GM18520 (cell line): Measurements from ENCODE around the gene NDUFB10.
"Not testable (repeated sequence)": the region's sequence is repeated elsewhere in the genome, so short reads cannot be mapped to it uniquely, and the experiment has no call there.

Source experiments
- ATAC-seq: cut with Tn5 transposase; IDR thresholded peaks from one replicate; pipeline ENCODE4 v1.9.1; 2021; ENCODE audit not compliant: unreplicated experiment

Gene NDUFB10

DNA sequence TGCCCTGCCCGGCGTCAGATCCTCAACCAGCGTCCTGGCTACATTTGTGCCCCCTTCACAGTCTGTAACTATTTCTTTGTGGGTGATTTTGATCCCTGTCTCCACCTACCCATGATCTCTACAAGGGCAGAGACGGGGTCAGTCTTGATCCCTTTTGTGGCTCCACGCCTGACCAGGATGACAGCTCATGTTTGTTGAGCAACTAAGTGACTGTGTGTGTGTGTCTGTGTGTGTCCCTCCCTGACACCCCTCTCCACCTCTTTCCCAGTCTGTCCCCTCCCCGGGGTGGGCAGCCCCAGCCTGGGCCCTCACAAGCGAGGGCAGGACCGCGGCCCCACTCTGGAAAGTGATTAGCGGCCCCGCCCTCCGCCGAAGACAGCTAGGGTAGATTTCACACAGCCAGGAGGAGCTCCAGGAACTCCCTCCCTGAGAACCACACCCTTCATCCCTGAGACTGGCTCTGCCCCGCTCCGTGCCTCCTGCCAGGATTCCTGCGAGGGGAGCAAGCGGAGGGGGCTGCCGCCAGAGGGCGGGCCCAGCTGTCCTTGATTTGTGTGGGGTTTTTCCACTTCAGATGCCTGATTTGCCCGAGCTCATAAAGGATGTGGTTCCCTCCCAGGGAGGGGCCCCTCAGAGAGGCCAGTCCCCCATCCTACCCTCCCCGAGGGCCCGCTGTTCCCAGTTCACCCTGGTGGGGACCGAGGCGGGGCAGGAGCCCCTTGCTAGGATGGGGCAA is 35.9 kb upstream of the NDUFB10 start:
- no peak for ATAC-seq

DNA sequence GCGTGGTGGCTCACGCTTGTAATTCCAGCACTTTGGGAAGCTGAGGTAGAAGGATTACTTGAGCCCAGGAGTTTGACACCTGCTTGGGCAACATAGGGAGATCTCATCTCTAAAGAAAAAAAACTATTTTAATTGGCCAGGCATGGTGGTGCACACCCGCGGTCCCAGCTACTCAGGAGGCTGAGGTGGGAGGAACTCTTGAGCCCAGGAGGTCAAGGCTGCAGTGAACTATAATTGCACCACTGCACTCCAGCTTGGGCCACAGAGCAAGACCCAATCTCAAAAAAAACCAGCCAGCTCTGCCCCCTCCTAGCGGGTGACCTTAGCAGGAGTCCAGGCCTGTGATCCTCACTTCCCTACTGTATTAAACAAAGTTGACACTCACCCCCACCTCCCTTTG is 35.2 kb upstream of the NDUFB10 start:
- no peak for ATAC-seq

DNA sequence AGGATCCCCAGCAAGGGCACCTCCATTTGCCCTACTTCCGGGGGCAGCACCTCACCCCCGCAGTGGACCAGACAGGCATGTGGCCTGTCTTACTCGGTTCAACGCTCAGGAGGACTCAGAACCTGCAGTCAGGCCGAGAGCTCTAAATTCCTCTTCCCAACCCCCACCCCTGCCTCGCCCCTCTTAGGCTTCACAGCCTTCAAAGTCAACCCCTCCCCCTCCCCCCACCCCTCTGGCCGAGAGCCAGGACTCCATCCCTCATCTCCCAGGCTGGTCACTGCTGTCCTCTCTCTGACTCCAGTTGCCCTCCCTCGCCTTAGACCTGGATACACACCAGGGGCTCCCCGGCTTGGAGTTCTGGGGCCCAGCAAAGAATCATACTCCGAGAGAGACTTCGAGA is 33.1 kb upstream of the NDUFB10 start:
- ATAC-seq = no peak

DNA sequence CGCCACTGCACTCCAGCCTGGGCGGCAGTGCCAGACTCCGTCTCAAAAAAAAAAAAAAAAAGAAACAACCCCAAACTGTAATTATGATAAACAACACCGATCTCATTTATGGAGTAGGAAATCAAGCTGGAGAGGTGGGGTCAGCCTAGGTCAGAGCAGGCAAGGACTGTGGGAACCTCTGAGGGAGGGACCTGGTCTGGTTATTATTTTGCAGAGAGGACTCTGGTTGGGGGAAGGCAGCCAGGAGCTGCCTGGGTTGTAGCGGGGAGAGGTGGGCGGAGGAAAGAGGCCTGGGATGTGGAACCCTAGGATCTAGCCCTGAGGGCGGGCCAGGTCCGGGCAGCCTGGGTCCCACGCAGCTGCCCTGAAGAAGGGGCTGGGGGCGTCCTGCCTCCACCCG is 30.2 kb upstream of the NDUFB10 start:
- ATAC-seq = no peak

DNA sequence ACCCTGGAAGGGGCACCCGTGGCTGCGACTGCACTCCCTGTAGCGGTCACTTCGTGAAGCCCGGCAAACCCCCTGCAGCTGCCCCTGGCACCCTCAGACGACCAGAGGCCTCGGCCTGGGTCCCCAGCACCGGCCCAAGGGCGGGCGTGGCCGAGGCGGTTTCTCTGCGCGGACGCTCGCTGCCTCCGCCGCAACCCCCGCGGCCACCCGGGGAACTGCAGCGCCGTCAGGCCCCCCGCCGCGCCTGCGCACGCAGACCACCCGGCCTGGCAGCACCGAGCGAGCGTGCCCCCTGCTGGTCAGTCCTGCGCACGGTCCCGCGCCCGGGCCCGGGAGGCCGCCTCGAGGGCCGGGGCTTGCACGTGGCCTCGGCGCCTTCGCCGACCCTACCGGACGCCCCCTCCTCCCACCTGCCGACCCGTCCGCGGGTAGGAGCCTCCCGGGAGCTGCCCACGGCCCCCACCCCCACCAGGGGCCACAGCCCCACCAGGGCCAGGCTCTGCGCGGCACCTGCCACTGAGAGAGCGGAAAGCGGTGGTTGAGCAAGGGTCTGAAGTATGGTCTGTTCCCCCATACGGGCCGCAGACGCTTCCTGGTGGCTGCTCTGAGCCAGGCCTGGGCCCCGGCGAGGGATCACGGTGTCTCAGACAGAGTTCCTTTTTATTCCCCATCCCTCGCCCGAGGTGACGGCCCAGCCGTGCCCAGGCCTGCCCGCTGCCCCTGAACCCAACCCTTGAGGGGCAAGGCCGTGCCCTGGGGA is 29.6 kb upstream of the NDUFB10 start:
- peak; percentile 72 for ATAC-seq

DNA sequence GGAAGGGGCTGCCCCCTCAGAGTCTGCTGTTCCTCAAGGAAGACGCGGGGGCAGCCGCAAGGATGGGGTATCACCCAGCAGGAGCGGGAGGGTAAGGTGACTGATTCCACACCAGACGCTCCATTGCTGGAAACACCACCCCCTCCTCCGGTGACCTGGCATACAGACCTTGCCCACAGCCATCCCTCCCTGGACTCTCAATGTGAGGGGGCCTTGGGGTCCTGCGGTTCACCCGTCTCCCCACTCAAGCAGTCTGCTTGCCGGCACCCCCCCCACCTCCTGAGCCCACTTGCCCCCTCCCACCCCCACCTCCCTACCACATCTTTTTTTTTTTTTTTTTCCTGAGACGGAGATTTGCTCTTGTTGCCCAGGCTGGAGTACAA is 29.0 kb upstream of the NDUFB10 start:
- no peak for ATAC-seq

DNA sequence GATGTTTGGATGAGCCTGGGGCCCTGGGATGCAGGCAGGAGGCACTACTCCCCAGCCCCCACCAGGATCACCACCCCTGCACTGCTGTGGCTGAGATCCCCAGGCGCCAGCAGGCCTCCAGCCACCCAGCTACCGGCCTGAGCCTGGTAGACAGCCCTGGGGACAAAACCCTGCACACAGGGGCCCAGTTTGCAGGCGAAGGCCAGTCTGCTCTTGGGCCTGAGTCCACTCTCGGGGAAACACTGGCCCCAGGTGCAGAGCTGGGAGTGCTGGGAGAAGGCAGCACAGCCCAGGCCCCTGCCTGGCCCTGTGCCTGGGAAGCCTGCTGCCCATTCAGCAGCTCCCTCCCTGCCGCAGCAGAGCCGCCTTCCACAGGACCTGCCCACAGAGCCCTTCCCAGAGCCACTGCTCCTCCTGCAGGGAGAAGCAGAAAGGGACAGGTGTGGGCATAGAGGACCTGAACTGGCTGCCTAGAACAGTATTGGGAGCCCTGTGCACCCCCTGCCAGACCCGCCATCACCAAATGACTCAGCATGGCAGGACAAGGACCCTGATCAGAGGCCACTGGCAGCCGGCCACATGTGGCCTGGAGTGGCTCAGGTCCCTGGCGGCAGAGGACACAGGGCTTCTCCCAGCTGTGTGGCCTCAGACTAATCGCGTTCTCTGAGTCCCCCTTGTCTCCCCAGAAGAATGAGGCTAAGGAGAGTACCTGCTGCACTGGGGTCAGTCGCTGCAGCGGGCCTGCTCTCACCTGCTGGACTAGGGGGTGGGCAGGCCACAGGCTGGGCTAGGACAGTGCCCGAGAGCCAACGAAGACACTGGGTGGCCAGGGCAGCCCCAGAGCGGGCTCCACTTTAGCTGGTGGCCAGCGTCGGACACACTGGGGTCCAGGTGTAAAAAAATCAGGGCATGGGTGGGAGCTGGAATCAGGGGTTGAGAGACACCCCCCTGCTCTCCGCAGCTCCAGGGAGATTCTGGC is 27.0 kb upstream of the NDUFB10 start:
- no peak for ATAC-seq

DNA sequence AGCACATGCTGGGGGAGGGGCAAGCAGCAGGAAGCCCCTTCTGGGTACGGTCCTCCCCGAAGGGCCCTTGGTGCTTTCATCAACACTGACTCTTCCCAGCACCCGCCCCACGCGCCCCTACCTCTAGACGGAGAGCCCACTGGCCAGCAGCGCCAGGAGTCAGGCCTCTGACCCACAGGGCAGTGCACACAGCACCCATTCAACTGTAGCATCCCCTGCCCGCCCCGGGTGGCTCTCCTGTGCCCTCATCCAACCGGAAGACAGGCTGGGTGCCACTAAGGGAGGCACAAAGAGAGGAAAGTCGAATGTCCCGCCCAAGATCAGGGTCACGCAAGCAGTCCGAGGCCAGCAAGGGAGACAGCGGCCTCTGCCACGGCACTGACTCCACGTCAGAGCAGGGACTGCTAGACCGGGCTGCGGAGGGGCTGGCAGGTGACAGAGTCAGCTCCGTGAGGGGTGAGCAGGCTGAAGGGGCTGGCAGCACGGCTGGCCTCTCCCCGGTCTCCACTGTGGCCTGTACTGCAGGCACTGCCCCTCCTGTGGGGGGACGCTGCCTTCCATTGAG is 26.2 kb upstream of the NDUFB10 start:
- no peak for ATAC-seq

DNA sequence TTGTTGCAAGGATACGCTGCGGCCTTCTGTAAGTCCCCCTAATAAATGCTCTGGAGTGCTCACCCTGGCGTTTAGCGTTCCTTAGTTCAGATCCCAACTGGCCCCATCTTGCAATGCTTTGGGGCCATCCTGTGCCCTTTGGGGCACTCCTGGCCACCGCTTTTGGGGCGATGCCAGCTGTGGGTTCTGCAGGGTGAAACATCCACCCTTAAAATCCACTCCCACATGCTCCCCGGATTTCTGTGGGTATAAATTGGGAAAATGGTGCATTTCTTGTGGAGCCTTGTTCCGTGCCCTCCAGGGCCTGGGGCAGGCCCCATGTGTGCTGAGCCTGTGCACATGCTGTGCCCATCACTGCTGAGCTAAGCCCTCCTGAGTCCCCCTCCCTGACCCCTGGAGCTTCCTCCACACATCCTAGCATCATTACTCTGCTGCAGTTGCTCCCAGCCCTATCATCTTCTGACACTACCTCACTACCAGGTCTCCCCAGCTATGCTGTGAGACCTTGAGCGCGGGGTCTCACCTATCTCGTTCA is 22.3 kb upstream of the NDUFB10 start:
- no peak for ATAC-seq

DNA sequence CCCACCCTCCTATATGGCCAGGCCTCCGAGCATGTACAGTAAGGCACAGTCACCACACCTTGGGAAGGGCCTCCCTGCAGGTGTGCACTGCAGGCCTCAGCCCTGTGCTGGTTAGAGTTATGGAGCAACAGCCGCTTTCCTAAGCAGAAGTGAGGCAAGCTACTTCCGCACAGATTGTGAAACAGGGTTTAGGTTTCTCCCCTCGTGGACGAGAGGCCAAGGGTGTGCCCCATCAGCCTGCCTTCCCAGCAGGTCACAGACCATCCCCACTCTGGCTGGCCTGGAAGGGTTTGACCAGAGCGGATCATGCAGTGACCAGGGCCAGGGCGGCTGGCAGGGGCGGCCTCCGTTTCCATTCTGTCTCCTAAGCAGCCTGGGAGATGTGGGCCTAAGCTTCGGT is 21.0 kb upstream of the NDUFB10 start:
- ATAC-seq = no peak

DNA sequence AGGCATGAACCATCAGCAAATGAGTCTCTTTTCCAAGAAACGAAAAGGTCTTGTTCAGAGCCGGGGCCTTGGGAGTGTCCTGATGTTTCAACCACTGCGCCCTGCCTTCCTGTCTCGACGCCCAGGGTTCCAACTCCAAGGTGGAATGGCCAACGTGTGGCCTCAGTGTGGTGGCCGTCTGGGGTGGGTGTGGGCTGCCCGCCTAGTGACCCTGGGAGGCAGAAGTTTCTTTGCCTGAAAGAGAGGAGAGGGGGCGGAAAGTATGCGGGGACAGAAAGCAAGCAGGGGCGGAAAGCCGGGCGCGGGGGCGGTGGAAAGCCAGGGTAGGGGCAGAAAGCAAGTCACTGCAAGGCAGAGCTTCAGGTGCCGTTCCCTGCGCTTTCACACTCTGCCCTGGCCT is 20.4 kb upstream of the NDUFB10 start:
- no peak for ATAC-seq

DNA sequence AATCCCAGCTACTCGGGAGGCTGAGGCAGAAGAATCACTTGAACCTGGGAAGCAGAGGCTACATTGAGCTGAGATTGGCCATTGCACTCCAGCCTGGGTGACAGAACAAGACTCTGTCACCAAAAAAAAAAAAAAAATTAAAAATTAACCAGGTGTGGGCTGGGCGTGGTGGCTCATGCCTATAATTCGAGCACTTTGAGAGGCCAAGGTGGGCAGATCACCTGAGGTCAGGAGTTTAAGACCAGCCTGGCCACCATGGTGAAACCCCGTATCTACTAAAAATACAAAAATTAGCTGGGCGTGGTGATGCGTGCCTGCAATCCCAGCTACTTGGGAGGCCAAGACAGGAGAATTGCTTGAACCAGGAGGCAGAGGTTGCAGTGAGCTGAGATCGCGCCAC is 19.5 kb upstream of the NDUFB10 start:
- not testable (repeated sequence) for ATAC-seq

DNA sequence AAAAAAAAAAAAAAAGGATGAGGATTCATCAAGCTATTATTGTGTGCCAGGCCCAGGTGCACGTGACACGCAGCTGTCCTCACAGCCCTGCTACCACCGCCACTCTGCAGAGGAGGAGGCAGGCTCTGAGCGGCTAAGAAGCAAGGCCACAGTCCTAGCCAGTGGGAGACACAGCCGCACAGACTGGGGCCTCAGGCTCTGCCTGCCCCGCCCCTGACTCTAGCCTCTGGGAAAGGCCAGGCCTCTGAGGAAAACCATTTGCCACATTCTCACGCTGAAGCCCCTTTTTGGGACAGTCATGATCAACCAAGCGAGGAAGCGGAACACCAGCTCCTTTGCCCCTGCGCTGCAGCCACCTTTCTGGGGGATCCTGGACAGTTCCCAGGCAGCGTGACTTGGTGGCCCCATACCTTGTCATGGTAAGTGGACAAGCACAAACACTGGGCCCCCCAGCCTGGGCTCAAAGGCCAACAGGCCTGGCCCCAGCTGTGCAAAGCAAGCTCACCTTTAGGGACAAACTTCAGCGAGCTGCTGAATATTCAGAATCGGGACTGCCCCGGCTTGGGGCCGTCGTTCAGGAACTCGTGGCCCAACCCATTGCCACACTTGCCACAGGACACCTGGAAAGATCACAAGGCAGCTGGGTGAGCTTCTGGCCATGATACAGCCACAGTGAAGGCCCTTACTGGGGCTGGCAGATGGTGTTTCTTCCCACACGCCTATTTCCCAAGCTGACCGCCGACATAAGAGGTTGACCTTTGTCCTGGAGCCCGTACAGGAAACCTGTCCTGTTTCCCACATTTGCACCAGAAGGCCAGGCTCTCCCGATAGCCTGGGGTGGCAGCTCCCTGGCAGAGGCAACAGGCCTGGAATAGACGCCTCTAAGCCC is 18.8 kb upstream of the NDUFB10 start:
- no peak for ATAC-seq

DNA sequence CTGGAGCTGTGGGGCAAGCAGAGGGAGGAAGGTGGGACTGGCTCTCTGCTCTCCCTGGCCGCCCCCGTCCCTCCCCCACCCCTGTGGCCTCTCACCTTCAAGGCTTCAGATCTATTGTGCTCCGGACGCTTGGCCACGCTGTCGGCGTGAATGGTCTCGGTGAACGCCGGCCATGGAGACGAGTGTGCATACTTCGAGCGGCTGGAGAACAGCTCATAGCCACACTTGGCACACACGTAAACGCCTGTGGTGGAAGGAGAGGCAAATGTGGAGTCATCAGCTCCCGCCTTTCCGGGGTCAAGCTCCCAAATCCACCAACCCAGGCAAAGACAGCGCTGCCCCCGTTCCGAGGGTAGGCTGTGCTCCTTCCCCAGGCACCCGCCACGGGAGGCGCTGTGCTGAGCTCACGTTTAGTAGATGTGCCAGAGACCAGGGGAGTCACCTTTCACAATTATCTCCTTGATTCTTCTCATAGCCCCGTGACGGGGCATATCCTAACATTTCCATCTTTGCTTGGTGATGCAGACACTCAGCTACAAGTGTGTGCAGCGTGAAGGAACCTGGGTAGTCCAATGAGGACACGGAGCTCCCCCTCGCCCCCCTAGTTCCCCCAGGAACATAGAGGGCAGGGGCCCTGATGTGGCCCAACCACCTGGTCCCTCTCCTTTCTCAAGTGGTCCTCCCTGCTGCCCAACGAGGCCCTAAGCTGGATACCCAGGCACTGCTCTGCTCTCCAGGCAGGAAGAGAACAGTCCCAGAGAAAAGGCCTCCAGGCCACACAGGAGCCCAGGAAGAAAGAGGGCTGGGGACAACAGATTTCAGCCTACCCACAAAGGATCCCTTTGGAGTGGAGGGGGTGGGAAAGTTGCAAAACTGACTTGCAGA is 17.9 kb upstream of the NDUFB10 start:
- no peak for ATAC-seq

DNA sequence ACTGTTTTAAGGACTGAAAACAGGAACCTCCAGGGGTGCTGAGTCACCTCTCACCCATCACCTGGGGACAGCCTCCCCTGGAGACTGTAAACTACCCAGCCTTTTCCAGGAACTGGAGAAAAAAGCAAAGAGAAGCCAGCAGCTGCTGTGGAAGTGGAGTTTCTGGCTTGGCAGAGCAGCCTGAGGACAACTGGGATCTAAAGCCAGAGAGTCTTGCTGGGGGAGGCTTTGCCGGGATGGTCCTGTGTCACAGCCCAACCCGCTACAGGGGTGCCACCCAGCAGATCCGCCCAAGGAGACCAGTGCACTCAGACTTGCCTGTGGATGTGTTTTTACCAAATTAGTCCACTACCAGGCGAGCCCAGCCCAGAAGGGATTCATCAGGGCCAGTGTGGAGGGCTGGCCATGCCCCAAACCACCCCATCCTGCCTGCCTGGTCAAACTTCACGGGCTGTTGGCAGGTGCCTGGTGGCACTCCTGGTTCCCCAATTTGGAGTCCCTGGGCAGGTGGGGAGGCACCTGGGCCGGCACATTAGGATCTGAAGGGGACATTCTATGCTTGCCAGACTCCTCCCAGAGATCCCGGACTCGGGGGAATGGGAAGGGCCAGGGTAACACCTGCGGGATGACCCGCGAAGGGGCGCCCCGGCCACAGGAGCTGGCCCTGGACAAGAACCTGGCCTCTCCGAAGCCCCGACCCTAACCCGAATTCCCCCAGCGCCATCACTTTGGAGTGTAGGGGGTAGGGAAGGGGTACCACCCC is 17.1 kb upstream of the NDUFB10 start:
- no peak for ATAC-seq

DNA sequence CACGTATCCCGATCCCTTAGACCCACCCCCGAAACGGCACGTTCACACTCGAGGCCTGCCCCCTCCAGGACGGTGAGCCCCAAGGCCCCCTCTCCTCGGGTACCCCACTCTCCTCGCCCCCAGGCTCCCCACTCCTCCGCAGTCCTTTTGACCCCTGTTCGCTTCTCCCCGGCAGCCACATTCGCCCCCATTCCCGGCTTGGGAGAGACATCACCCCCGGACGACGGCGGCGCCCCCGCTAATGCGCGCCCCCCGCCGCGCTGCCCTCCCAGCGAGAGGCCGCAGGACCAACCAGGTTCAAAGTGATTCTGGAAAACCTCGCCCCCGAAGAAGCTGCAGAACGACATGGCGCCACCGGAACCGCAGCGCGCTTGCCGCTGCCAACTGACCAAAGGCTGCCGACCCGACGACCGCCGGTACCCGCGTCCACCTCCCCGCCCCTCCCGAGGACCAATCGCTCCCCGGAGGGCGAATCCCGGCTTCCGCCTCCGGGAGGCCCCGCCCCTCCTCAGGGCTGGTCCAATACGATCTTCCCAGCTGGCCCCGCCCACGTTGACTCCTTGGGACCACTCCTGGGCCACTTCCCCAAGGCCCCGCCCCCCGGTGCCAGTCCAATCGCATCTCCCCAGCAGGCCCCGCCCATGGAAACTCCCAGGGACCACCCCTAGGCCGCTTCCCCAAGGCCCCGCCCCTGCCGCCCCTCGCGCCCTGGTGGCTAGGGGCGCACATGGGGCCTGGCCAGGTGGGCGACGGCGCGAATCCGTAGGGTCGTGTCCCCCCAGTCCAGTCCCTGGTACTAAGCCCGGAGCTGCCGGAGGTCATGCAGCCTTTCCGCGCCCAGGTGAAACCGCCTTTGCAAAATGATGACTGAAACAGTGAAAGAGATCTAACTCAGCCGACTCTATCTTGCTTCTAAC is 16.3 kb upstream of the NDUFB10 start, which contains the start of gene MSRB1:
MSRB1 (minus strand) TSS at position 390 of the 917 bp plus-strand sequence; CDS start at position 347, 43 bp downstream.
- peak; percentile 80 for ATAC-seq

DNA sequence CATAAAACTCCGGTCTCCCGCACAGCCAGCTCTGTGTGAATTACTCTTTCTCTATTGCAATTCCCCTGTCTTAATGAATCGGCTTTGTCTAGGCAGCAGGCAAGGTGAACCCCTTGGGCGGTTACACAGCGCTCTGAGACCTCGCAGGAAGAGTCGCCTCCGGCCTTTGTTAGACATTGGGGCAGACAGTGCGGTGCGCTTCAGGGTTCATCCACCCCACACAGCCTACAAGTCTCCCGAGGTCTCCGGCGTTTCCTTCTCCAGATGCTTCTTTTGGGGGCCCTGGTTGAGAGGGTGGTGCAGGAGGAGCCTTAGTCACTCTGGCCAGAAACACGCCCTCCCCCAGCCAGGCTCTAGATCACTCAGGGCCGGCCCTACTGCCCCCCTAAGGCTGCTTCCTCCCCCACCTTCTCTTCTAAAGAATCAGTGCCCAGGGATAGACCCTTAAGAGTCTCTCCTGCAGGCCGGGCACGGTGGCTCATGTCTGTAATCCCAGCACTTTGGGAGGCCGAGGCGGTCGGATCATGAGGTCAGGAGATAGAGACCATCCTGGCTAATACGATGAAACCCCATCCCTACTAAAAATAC is 14.6 kb upstream of the NDUFB10 start:
- ATAC-seq = no peak
